OCI-LY7 (cell line): Measurements from ENCODE around the gene SLC35B4. TPM values are rescaled to one million over a fixed set of nuclear protein-coding genes. Genes with fewer than 3 reads are reported as not detected.

Source experiments
- BruUV-seq: library from RNA; stranded (reverse); fragments of 400-500 nt; replicated peaks from 2 replicates; lab custom pipeline; 2021; lab: Mats Ljungman, UMichigan
- CTCF ChIA-PET: fragments of 300-600 bp; sonication (Branson Sonifier 250); formaldehyde crosslinking; loops from one replicate; lab custom pipeline; 2022; ENCODE audit warnings: antibody characterized with exemption; ENCODE audit not compliant: unreplicated experiment; lab: Charles Lee
- POLR2A ChIA-PET: fragments of 300-600 bp; sonication (Branson Sonifier 250); formaldehyde crosslinking; loops from one replicate; lab custom pipeline; 2022; ENCODE audit warnings: antibody characterized with exemption; lab: Charles Lee
- DNase-seq: peaks from one replicate; pipeline ENCODE4 v3.0.0-alpha.2; 2015; ENCODE audit warnings: low spot score
- H2AFZ ChIP-seq: fragments of 200-600 bp; sonication (generic), shearing (Covaris generic); 2 replicates; pipeline ENCODE4 v1.6.1; 2014; ENCODE audit warnings: mild to moderate bottlenecking, antibody characterized with exemption, low read length, moderate library complexity
- H3K27ac ChIP-seq: fragments of 200-600 bp; sonication (generic); 2 replicates; pipeline ENCODE4 v1.5.1; 2014; ENCODE audit warnings: mixed run types, low read depth, mild to moderate bottlenecking, moderate library complexity, low read length, inconsistent platforms; ENCODE audit not compliant: poor library complexity, severe bottlenecking
- H3K36me3 ChIP-seq: fragments of 200-600 bp; sonication (generic); 2 replicates; pipeline ENCODE4 v1.6.1; 2014; ENCODE audit warnings: mild to moderate bottlenecking, antibody characterized with exemption, low read length, moderate library complexity, mixed read lengths; ENCODE audit not compliant: insufficient read depth
- H3K4me1 ChIP-seq: fragments of 200-600 bp; sonication (generic); 2 replicates; pipeline ENCODE4 v1.5.1; 2014; ENCODE audit warnings: mild to moderate bottlenecking, low read length; ENCODE audit not compliant: insufficient read depth, poor library complexity, severe bottlenecking
- H3K4me2 ChIP-seq: fragments of 200-600 bp; sonication (generic); 2 replicates; pipeline ENCODE4 v1.6.1; 2014; ENCODE audit warnings: mild to moderate bottlenecking, low read length
- H3K4me3 ChIP-seq: fragments of 200-600 bp; sonication (generic); 2 replicates; pipeline ENCODE4 v1.5.1; 2014; ENCODE audit warnings: mild to moderate bottlenecking, low read depth, low read length; ENCODE audit not compliant: poor library complexity, severe bottlenecking
- H3K79me2 ChIP-seq: fragments of 200-600 bp; sonication (generic); 2 replicates; pipeline ENCODE4 v1.6.1; 2016; ENCODE audit warnings: low read depth, mild to moderate bottlenecking, low read length, moderate library complexity, mixed read lengths; ENCODE audit not compliant: insufficient read depth
- H3K9me2 ChIP-seq: fragments of 200-600 bp; sonication (generic); 2 replicates; pipeline ENCODE4 v1.6.1; 2016; ENCODE audit warnings: mild to moderate bottlenecking, low read length, mixed read lengths; ENCODE audit not compliant: insufficient read depth
- H3K9me3 ChIP-seq: fragments of 200-600 bp; sonication (generic); 2 replicates; pipeline ENCODE4 v1.6.1; 2014; ENCODE audit warnings: mild to moderate bottlenecking, mixed run types, low read length, mixed read lengths
- H4K20me1 ChIP-seq: fragments of 200-600 bp; sonication (generic); 2 replicates; pipeline ENCODE4 v1.6.1; 2014; ENCODE audit warnings: mild to moderate bottlenecking, antibody characterized with exemption, low read length, moderate library complexity, mixed read lengths; ENCODE audit not compliant: insufficient read depth
- EZH2phosphoT487 ChIP-seq: fragments of 200-600 bp; sonication (generic); IDR thresholded peaks from 2 replicates; pipeline ENCODE4 v1.6.1; 2018; ENCODE audit warnings: low read depth, borderline replicate concordance, mild to moderate bottlenecking, mixed run types, antibody characterized with exemption, low read length, moderate library complexity, mixed read lengths
- intact Hi-C: fragments of 100-400 bp; cut with micrococcal nuclease; formaldehyde crosslinking; loops from one replicate; pipeline ENCODE4 v1.10.0; 2022; ENCODE audit not compliant: unreplicated experiment
- total RNA-seq, 2 experiments: library from RNA; depleted of rRNA in 1 of 2; stranded (reverse); fragments of >200 nt in 1 of 2; shearing (Covaris generic) in 1 of 2; gene quantifications; 2 replicates each; pipeline ENCODE4 v1.2.3, GENCODE V29; 2014 to 2022
- TF ChIP-seq, protein P1 (sequence below): fragments of 200-600 bp; sonication (generic); conservative IDR thresholded peaks from 2 replicates; pipeline ENCODE4 v1.5.1; 2014; ENCODE audit warnings: mild to moderate bottlenecking, antibody characterized with exemption, low read length, moderate library complexity, mixed read lengths

The SLC35B4 gene
- total RNA-seq, 2 experiments from 2014 or later = 32.3 to 38.1 TPM

DNA sequence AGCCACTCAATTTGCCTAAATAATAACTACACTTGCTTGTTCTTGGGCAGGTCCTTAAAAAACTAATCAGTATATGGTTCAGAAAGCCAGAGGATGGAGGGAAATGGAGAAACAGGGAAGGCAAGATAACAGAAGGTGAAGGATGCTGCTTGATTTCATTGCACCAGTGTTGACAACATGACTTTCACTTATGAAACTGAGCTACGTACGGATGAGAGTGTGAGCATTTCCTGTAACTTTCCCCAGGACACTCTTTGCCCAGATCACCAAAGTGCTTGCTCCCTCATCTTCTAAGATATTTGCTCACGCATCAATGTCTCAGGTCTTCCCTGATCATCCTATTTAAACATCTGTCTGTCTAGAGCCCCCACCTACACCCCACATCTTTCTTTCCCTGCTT is 37.4 kb downstream of the SLC35B4 start:
- H2AFZ ChIP-seq = no peak overlapping the region
- POLR2A ChIA-PET = interaction anchor here (0.9 to 1.2 kb wide), 3 partner anchors 13 to 38 kb away, joined by 3 to 4 read pairs (median 3); no protein-coding TSS in a partner anchor
- intact Hi-C loops = no loop called here
- BruUV-seq = no TSS peak
- CTCF ChIA-PET = no interaction called here
- no peaks in the 10 kb centered on the region for H3K9me2 ChIP-seq
- H3K27ac ChIP-seq = no peak overlapping the region
- no peak overlapping the region for H3K4me3 ChIP-seq
- H4K20me1 ChIP-seq = no peaks in the 10 kb centered on the region
- H3K9me3 ChIP-seq = no peaks in the 10 kb centered on the region
- no peak for DNase-seq
- no peaks in the 10 kb centered on the region for H3K4me1 ChIP-seq
- TF ChIP-seq EZH2phosphoT487 = no peak
- TF ChIP-seq, protein P1, sequence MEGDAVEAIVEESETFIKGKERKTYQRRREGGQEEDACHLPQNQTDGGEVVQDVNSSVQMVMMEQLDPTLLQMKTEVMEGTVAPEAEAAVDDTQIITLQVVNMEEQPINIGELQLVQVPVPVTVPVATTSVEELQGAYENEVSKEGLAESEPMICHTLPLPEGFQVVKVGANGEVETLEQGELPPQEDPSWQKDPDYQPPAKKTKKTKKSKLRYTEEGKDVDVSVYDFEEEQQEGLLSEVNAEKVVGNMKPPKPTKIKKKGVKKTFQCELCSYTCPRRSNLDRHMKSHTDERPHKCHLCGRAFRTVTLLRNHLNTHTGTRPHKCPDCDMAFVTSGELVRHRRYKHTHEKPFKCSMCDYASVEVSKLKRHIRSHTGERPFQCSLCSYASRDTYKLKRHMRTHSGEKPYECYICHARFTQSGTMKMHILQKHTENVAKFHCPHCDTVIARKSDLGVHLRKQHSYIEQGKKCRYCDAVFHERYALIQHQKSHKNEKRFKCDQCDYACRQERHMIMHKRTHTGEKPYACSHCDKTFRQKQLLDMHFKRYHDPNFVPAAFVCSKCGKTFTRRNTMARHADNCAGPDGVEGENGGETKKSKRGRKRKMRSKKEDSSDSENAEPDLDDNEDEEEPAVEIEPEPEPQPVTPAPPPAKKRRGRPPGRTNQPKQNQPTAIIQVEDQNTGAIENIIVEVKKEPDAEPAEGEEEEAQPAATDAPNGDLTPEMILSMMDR = no peak
- no peaks in the 10 kb centered on the region for H3K36me3 ChIP-seq
- no peaks in the 10 kb centered on the region for H3K79me2 ChIP-seq
- H3K4me2 ChIP-seq = no peak overlapping the region

DNA sequence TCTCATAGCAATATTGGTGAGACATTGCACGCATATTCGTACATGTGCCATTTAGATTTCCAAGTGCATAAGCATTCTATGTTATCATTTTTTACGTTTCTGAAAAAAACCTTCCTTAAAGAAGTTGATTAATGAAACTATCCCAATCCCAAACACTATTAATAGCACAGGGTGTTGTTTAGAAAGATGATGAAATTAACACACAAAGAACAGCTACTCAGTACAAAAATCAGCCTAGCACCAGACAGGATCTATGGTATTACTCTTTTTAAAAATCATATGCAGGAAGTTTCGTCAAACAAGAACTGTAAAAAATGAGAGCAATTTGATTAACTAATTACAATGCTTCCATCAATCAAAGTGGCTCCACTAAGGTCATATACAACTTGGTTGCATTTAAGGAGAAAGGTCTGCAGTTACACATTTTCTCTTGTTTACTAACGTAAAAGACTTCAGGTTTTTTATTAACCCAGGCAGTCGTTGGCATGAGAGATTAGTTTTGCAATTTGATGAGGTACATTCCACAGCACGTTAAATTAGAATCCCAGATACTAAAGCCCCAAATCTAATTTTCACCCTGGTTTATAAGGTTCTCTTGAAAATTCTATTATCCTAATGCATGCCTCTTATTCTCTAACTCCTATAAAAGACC is 38.1 kb downstream of the SLC35B4 start:
- Histone ChIP-seq H3K9me3 (no peaks in the 10 kb centered on the region), H3K4me3 (no peak overlapping the region), H2AFZ (no peak overlapping the region), H3K79me2 (no peaks in the 10 kb centered on the region), H3K4me1 (no peaks in the 10 kb centered on the region), H3K27ac (no peak overlapping the region), H3K36me3 (no peaks in the 10 kb centered on the region), H3K9me2 (no peaks in the 10 kb centered on the region), H4K20me1 (no peaks in the 10 kb centered on the region), H3K4me2 (no peak overlapping the region)
- TF ChIP-seq, protein P1 = no peak
- TF ChIP-seq EZH2phosphoT487 = no peak
- ChIA-PET POLR2A (no interaction called here), CTCF (no interaction called here)
- intact Hi-C loops = no loop called here
- BruUV-seq = no TSS peak
- no peak for DNase-seq

DNA sequence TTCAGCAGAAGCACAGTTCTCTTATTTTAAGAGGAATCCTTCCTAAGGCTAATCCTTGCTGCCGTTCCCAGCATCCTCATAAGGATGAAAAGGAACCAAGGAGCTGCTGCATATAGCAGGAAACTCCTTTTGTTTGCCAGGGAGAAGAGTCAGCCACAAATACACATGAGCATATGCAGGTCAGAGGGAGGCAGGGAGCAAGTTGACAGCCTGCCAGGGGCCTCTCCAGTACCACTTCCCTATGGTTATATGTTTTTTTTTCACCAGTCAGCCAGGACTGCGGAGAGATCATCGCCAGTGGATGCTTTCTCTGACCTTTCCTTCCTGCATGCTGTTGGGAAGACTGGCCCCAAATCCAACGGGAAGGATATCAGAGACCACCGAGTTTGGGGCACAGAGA is 39.8 kb downstream of the SLC35B4 start:
- H2AFZ ChIP-seq = no peak overlapping the region

More for the DNA sequence above, 39.8 kb downstream of the SLC35B4 start:
- Histone ChIP-seq H4K20me1 (no peaks in the 10 kb centered on the region), H3K4me2 (no peak overlapping the region), H3K79me2 (no peaks in the 10 kb centered on the region), H3K9me2 (no peaks in the 10 kb centered on the region), H3K36me3 (no peaks in the 10 kb centered on the region), H3K9me3 (no peaks in the 10 kb centered on the region), H3K4me3 (no peak overlapping the region), H3K4me1 (no peaks in the 10 kb centered on the region), H3K27ac (no peak overlapping the region)
- TF ChIP-seq EZH2phosphoT487 = no peak
- TF ChIP-seq, protein P1 = no peak
- intact Hi-C loops = no loop called here
- CTCF ChIA-PET = no interaction called here
- no TSS peak for BruUV-seq
- DNase-seq = no peak
- POLR2A ChIA-PET = interaction anchor here (0.7 to 0.9 kb wide), 2 partner anchors 9 to 39 kb away, joined by 3 read pairs; no protein-coding TSS in a partner anchor
